Natural killer cell (primary cell): ENCODE data around the gene GMPPA. TPM values are rescaled to one million over a fixed set of nuclear protein-coding genes. Genes with fewer than 3 reads are reported as not detected.

Experiments
- ATAC-seq, 3 donors: fragments of 150-1000 bp in 2 of 3; fragments of 200-7000 bp in 1 of 3; cut with Tn5 transposase; 1 replicate in 1 of 3; 2 replicates in 2 of 3; pipeline ENCODE4 v1.10.0; 2021; ENCODE audit warnings: mild to moderate bottlenecking in 2 of 3, moderate library complexity in 2 of 3
- DNase-seq, 2 donors: peaks; one replicate each; pipeline versions ENCODE4 v3.0.0 to v3.0.0-alpha.2; 2013 to 2021; ENCODE audit warnings: mixed read lengths in 1 of 2
- H3K27ac ChIP-seq: one replicate; pipeline ENCODE4 v1.5.1; 2013; ENCODE audit warnings: mild to moderate bottlenecking, low read length
- H3K27me3 ChIP-seq: one replicate; pipeline ENCODE4 v1.6.1; 2013; ENCODE audit warnings: low read length; ENCODE audit not compliant: control insufficient read depth, insufficient read depth
- H3K36me3 ChIP-seq: one replicate; pipeline ENCODE4 v1.6.1; 2013; ENCODE audit warnings: low read length; ENCODE audit not compliant: control insufficient read depth, insufficient read depth
- H3K4me1 ChIP-seq: one replicate; pipeline ENCODE4 v1.6.1; 2013; ENCODE audit warnings: low read length; ENCODE audit not compliant: control insufficient read depth, insufficient read depth
- H3K4me3 ChIP-seq: one replicate; pipeline ENCODE4 v1.5.1; 2013; ENCODE audit warnings: low read length
- H3K9me3 ChIP-seq: one replicate; pipeline ENCODE4 v1.6.1; 2013; ENCODE audit warnings: low read length; ENCODE audit not compliant: control insufficient read depth, insufficient read depth
- H3K27ac Mint-ChIP-seq, 2 donors: one replicate each; pipeline ENCODE4 v1.8.0; 2022; ENCODE audit warnings: mild to moderate bottlenecking in 2 of 2, mixed read lengths in 2 of 2, moderate library complexity in 1 of 2
- H3K27me3 Mint-ChIP-seq, 2 donors: one replicate each; pipeline ENCODE4 v1.8.0; 2022; ENCODE audit warnings: low read depth in 2 of 2, mixed read lengths in 2 of 2
- H3K36me3 Mint-ChIP-seq: one replicate; pipeline ENCODE4 v1.8.0; 2022; ENCODE audit warnings: mixed read lengths
- H3K4me1 Mint-ChIP-seq, 2 donors: one replicate each; pipeline ENCODE4 v1.8.0; 2022; ENCODE audit warnings: mixed read lengths in 2 of 2
- H3K4me3 Mint-ChIP-seq: one replicate; pipeline ENCODE4 v1.8.0; 2022; ENCODE audit warnings: mild to moderate bottlenecking, moderate library complexity, mixed read lengths
- H3K9me3 Mint-ChIP-seq, 2 donors: one replicate each; pipeline ENCODE4 v1.8.0; 2022; ENCODE audit warnings: mixed read lengths in 2 of 2
- CTCF ChIP-seq: fragments of 200-600 bp; IDR thresholded peaks from one replicate; pipeline ENCODE4 v1.8.0; 2022; ENCODE audit warnings: antibody characterized with exemption
- WGBS: methylation state at CpG from one replicate; pipeline ENCODE4 v1.1.7; 2013; ENCODE audit warnings: missing lambda C conversion rate; ENCODE audit not compliant: insufficient coverage; 5-methylcytosine and 5-hydroxymethylcytosine counted together
- intact Hi-C: fragments of 100-400 bp; cut with micrococcal nuclease; formaldehyde crosslinking; loops from one replicate; pipeline ENCODE4 v1.14.2; 2022
- total RNA-seq, 4 donors: library from RNA; stranded (reverse); fragments of 120-200 nt in 1 of 4; gene quantifications; one replicate each; pipeline versions ENCODE4 v1.2.3 to v1.2.4, GENCODE V29; 2013 to 2022

GMPPA gene
- total RNA-seq, 3 donors from 2014 or later (not counting 1 experiment from before 2014, with no cell fraction given) = 27.6 to 36.3 (median 33.8) TPM

GRCh38 chr2:219488149-219488843 is 10.4 kb upstream of the GMPPA start:
- Histone ChIP-seq H3K4me3 (no peak overlapping the region), H3K36me3 (no peaks in the 10 kb centered on the region), H3K4me1 (peaks cover 5% of the 10 kb centered on the region), H3K27me3 (peaks cover 12% of the 10 kb centered on the region), H3K27ac (no peak overlapping the region), H3K9me3 (no peaks in the 10 kb centered on the region)
- Mint-ChIP-seq H3K27ac (no peak overlapping the region), H3K4me3 (no peak overlapping the region), H3K27me3 (peaks cover 22 to 41% of the 10 kb centered on the region in 2 donors), H3K9me3 (no peaks in the 10 kb centered on the region), H3K36me3 (no peaks in the 10 kb centered on the region), H3K4me1 (peaks cover 0 to 8% of the 10 kb centered on the region in 2 donors)
- no peak for TF ChIP-seq CTCF
- 88% methylated on average over 17 of the region's 17 CpGs for WGBS
- intact Hi-C loops = no loop called here
- DNase-seq (no peak), ATAC-seq (no peak)

GRCh38 chr2:219488844-219489194 is 9.9 kb upstream of the GMPPA start:
- H3K9me3 ChIP-seq = no peaks in the 10 kb centered on the region
- Mint-ChIP-seq H3K4me1 (peaks cover 0 to 7% of the 10 kb centered on the region in 2 donors), H3K36me3 (no peaks in the 10 kb centered on the region), H3K9me3 (no peaks in the 10 kb centered on the region), H3K4me3 (no peak overlapping the region), H3K27me3 (peaks cover 22 to 44% of the 10 kb centered on the region in 2 donors), H3K27ac (no peak overlapping the region)
- no peak for ATAC-seq
- no peak for TF ChIP-seq CTCF
- peaks cover 5% of the 10 kb centered on the region for H3K4me1 ChIP-seq
- WGBS = 93% methylated on average over 12 of the region's 14 CpGs
- peaks cover 13% of the 10 kb centered on the region for H3K27me3 ChIP-seq
- no peak overlapping the region for H3K4me3 ChIP-seq
- H3K27ac ChIP-seq = no peak overlapping the region
- intact Hi-C loops = no loop called here
- no peaks in the 10 kb centered on the region for H3K36me3 ChIP-seq
- no peak for DNase-seq

- no peak overlapping the region for H3K27ac ChIP-seq
- Mint-ChIP-seq H3K4me1 (peaks cover 0 to 2% of the 10 kb centered on the region in 2 donors), H3K27me3 (peaks cover 22 to 43% of the 10 kb centered on the region in 2 donors), H3K36me3 (no peaks in the 10 kb centered on the region), H3K4me3 (no peak overlapping the region), H3K27ac (no peak overlapping the region), H3K9me3 (no peaks in the 10 kb centered on the region)
- no peaks in the 10 kb centered on the region for H3K9me3 ChIP-seq
- H3K36me3 ChIP-seq = no peaks in the 10 kb centered on the region
- TF ChIP-seq CTCF = no peak
- no peaks in the 10 kb centered on the region for H3K4me1 ChIP-seq
- ATAC-seq (no peak), DNase-seq (no peak)
- peaks cover 12% of the 10 kb centered on the region for H3K27me3 ChIP-seq
- intact Hi-C loops = no loop called here
- no peak overlapping the region for H3K4me3 ChIP-seq
- 73% methylated on average over 9 of the region's 9 CpGs for WGBS
These were observed 9.4 kb upstream of the GMPPA start for GRCh38 chr2:219489315-219489714.

GRCh38 chr2:219490186-219490585 is 8.5 kb upstream of the GMPPA start:
- peaks cover 14% of the 10 kb centered on the region for H3K27me3 ChIP-seq
- intact Hi-C loops = no loop called here
- H3K36me3 ChIP-seq = no peaks in the 10 kb centered on the region
- Mint-ChIP-seq H3K4me3 (no peak overlapping the region), H3K4me1 (no peaks in the 10 kb centered on the region), H3K9me3 (no peaks in the 10 kb centered on the region), H3K27ac (no peak overlapping the region), H3K36me3 (no peaks in the 10 kb centered on the region), H3K27me3 (peaks cover 29 to 46% of the 10 kb centered on the region in 2 donors)
- H3K4me1 ChIP-seq = no peaks in the 10 kb centered on the region
- no peak for ATAC-seq
- no peak for TF ChIP-seq CTCF
- no peak for DNase-seq
- H3K9me3 ChIP-seq = no peaks in the 10 kb centered on the region
- 85% methylated on average over 23 of the region's 23 CpGs for WGBS
- H3K27ac ChIP-seq = no peak overlapping the region
- no peak overlapping the region for H3K4me3 ChIP-seq
